Measurements from ENCODE around the gene MYL1. TPM values are rescaled to one million over a fixed set of nuclear protein-coding genes. Genes with fewer than 3 reads are reported as not detected.

The MYL1 gene
- total and polyA plus RNA-seq, 2 donors from 2014 or later, result not detected

GRCh38 chr2:210267698-210268097, 47.3 kb downstream of the MYL1 start:
- Histone ChIP-seq H3K27ac (ENCODE audit: low read depth in 2 of 2, low read length in 2 of 2) (no peak overlapping the region), H3K27me3 (ENCODE audit: control insufficient read depth, insufficient read depth, low read length) (no peaks in the 10 kb centered on the region), H3K9me3 (ENCODE audit: control insufficient read depth in 2 of 3, insufficient read depth in 1 of 3, low read length in 3 of 3) (no peaks in the 10 kb centered on the region), H3K4me1 (ENCODE audit: control insufficient read depth in 2 of 3, insufficient read depth in 2 of 3, low read depth in 1 of 3, low read length in 3 of 3) (no peaks in the 10 kb centered on the region), H3K4me3 (ENCODE audit: low read length in 3 of 3) (no peak overlapping the region), H3K9ac (ENCODE audit: low read length in 3 of 3) (no peak overlapping the region), H3K36me3 (ENCODE audit: control insufficient read depth in 2 of 3, insufficient read depth in 3 of 3, low read length in 3 of 3) (no peaks in the 10 kb centered on the region)
- DNase-seq, result no peak
- TF ChIP-seq CTCF (IDR thresholded peaks at IDR 0.05; ENCODE audit: borderline replicate concordance, extremely low read depth, insufficient read depth), result no peak
- no peak for FAIRE-seq
- intact Hi-C loops (cut with DNase I), result no loop called here

- H3K27me3 ChIP-seq (ENCODE audit: control insufficient read depth, insufficient read depth, low read length), result no peaks in the 10 kb centered on the region
- intact Hi-C loops (cut with DNase I), result no loop called here
- H3K4me1 ChIP-seq (ENCODE audit: control insufficient read depth in 2 of 3, insufficient read depth in 2 of 3, low read depth in 1 of 3, low read length in 3 of 3), result no peaks in the 10 kb centered on the region
- DNase-seq (no peak), FAIRE-seq (no peak)
- no peak overlapping the region for H3K4me3 ChIP-seq (ENCODE audit: low read length in 3 of 3)
- no peak overlapping the region for H3K27ac ChIP-seq (ENCODE audit: low read depth in 2 of 2, low read length in 2 of 2)
- no peak for TF ChIP-seq CTCF (IDR thresholded peaks at IDR 0.05; ENCODE audit: borderline replicate concordance, extremely low read depth, insufficient read depth)
- no peak overlapping the region for H3K9ac ChIP-seq (ENCODE audit: low read length in 3 of 3)
- no peaks in the 10 kb centered on the region for H3K36me3 ChIP-seq (ENCODE audit: control insufficient read depth in 2 of 3, insufficient read depth in 3 of 3, low read length in 3 of 3)
- no peaks in the 10 kb centered on the region for H3K9me3 ChIP-seq (ENCODE audit: control insufficient read depth in 2 of 3, insufficient read depth in 1 of 3, low read length in 3 of 3)
Observed at GRCh38 chr2:210264282-210264681, 50.7 kb downstream of the MYL1 start.

- Histone ChIP-seq H3K9ac (ENCODE audit: low read length in 3 of 3) (no peak overlapping the region), H3K9me3 (ENCODE audit: control insufficient read depth in 2 of 3, insufficient read depth in 1 of 3, low read length in 3 of 3) (no peaks in the 10 kb centered on the region), H3K36me3 (ENCODE audit: control insufficient read depth in 2 of 3, insufficient read depth in 3 of 3, low read length in 3 of 3) (no peaks in the 10 kb centered on the region), H3K27ac (ENCODE audit: low read depth in 2 of 2, low read length in 2 of 2) (no peak overlapping the region), H3K27me3 (ENCODE audit: control insufficient read depth, insufficient read depth, low read length) (no peaks in the 10 kb centered on the region), H3K4me1 (ENCODE audit: control insufficient read depth in 2 of 3, insufficient read depth in 2 of 3, low read depth in 1 of 3, low read length in 3 of 3) (no peaks in the 10 kb centered on the region), H3K4me3 (ENCODE audit: low read length in 3 of 3) (no peak overlapping the region)
- no peak for DNase-seq
- intact Hi-C loops (cut with DNase I), result no loop called here
- TF ChIP-seq CTCF (IDR thresholded peaks at IDR 0.05; ENCODE audit: borderline replicate concordance, extremely low read depth, insufficient read depth), result no peak
- no peak for FAIRE-seq
Observed at GRCh38 chr2:210263841-210264240, 51.1 kb downstream of the MYL1 start.

GRCh38 chr2:210262036-210262435, 52.9 kb downstream of the MYL1 start:
- no peak overlapping the region for H3K4me3 ChIP-seq (ENCODE audit: low read length in 3 of 3)
- TF ChIP-seq CTCF (IDR thresholded peaks at IDR 0.05; ENCODE audit: borderline replicate concordance, extremely low read depth, insufficient read depth), result no peak
- no peak overlapping the region for H3K27ac ChIP-seq (ENCODE audit: low read depth in 2 of 2, low read length in 2 of 2)
- no peaks in the 10 kb centered on the region for H3K4me1 ChIP-seq (ENCODE audit: control insufficient read depth in 2 of 3, insufficient read depth in 2 of 3, low read depth in 1 of 3, low read length in 3 of 3)
- H3K36me3 ChIP-seq (ENCODE audit: control insufficient read depth in 2 of 3, insufficient read depth in 3 of 3, low read length in 3 of 3), result no peaks in the 10 kb centered on the region
- intact Hi-C loops (cut with DNase I), result no loop called here
- DNase-seq (no peak), FAIRE-seq (no peak)
- H3K9ac ChIP-seq (ENCODE audit: low read length in 3 of 3), result no peak overlapping the region
- H3K9me3 ChIP-seq (ENCODE audit: control insufficient read depth in 2 of 3, insufficient read depth in 1 of 3, low read length in 3 of 3), result no peaks in the 10 kb centered on the region
- H3K27me3 ChIP-seq (ENCODE audit: control insufficient read depth, insufficient read depth, low read length), result no peaks in the 10 kb centered on the region
